OCI-LY3 (cell line): ENCODE measurements around the gene TARS2.

Experiments used
- H2AFZ ChIP-seq: fragments of 200-600, 300-600 bp; shearing (Covaris generic); 2 replicates; pipeline ENCODE4 v1.6.0; 2014; ENCODE audit warnings: antibody characterized with exemption, low read depth, low read length
- H3K27ac ChIP-seq: fragments of 200-600, 300-600 bp; sonication (generic); 2 replicates; pipeline ENCODE4 v1.5.1; 2014; ENCODE audit warnings: mild to moderate bottlenecking, low read length, moderate library complexity, mixed read lengths
- H3K27me3 ChIP-seq: fragments of 200-600, 300-600 bp; sonication (generic); 2 replicates; pipeline ENCODE4 v1.6.1; 2014; ENCODE audit warnings: low read depth, low read length, mixed read lengths
- H3K36me3 ChIP-seq: fragments of 200-600, 300-600 bp; sonication (generic); replicated peaks from 2 replicates; pipeline ENCODE3; 2014; ENCODE audit warnings: low read depth, low read length, mixed read lengths
- H3K4me1 ChIP-seq: fragments of 300-600, 200-600 bp; sonication (generic); 2 replicates; pipeline ENCODE4 v1.6.1; 2014; ENCODE audit warnings: low read length, mixed read lengths
- H3K4me2 ChIP-seq: fragments of 200-600, 300-600 bp; sonication (generic); 2 replicates; pipeline ENCODE4 v1.6.1; 2014; ENCODE audit warnings: low read length, mixed read lengths
- H3K4me3 ChIP-seq: fragments of 300-600, 200-600 bp; sonication (generic); 2 replicates; pipeline ENCODE4 v1.5.1; 2014; ENCODE audit warnings: antibody characterized with exemption, mild to moderate bottlenecking, low read length, moderate library complexity
- H3K79me2 ChIP-seq: fragments of 300-600, 200-600 bp; shearing (Covaris generic); 2 replicates; pipeline ENCODE4 v1.6.1; 2014; ENCODE audit warnings: mild to moderate bottlenecking, low read length, mixed read lengths
- H3K9ac ChIP-seq: fragments of 300-600, 200-600 bp; shearing (Covaris generic); 2 replicates; pipeline ENCODE4 v1.6.0; 2014; ENCODE audit warnings: mild to moderate bottlenecking, low read length, moderate library complexity
- H3K9me3 ChIP-seq: fragments of 200-600, 300-600 bp; shearing (Covaris generic); 2 replicates; pipeline ENCODE4 v1.6.1; 2014; ENCODE audit warnings: low read length, mixed read lengths; ENCODE audit not compliant: insufficient read depth
- H4K20me1 ChIP-seq: fragments of 200-600, 300-600 bp; sonication (generic); 2 replicates; pipeline ENCODE4 v1.6.1; 2016; ENCODE audit warnings: low read length, mixed read lengths; ENCODE audit not compliant: insufficient read depth
- CTCF ChIP-seq: fragments of 200-600, 300-600 bp; sonication (generic); IDR thresholded peaks from 2 replicates; pipeline ENCODE4 v1.5.1; 2014; ENCODE audit warnings: antibody characterized with exemption, low read length, low read depth
- EZH2phosphoT487 ChIP-seq: fragments of 200-600 bp; shearing (Covaris generic); IDR thresholded peaks from 2 replicates; pipeline ENCODE4 v1.6.1; 2018; ENCODE audit warnings: antibody characterized with exemption, mixed run types, low read depth

Gene TARS2

GRCh38 chr1:150535511-150536287 is 48.5 kb downstream of the TARS2 start:
- TF ChIP-seq CTCF (no peak), EZH2phosphoT487 (no peak)

GRCh38 chr1:150536836-150537731 is 49.9 kb downstream of the TARS2 start:
- Histone ChIP-seq H3K36me3 (no peaks in the 10 kb centered on the region), H3K4me3 (no peak overlapping the region), H3K4me1 (no peaks in the 10 kb centered on the region), H3K27me3 (no peaks in the 10 kb centered on the region), H3K79me2 (no peaks in the 10 kb centered on the region), H4K20me1 (no peaks in the 10 kb centered on the region), H3K9ac (no peak overlapping the region), H2AFZ (no peak overlapping the region), H3K4me2 (no peak overlapping the region), H3K9me3 (no peaks in the 10 kb centered on the region), H3K27ac (no peak overlapping the region)
- TF ChIP-seq CTCF (no peak), EZH2phosphoT487 (no peak)

More at GRCh38 chr1:150535511-150536287, 48.5 kb downstream of the TARS2 start:
- no peaks in the 10 kb centered on the region for H3K9me3 ChIP-seq
- no peaks in the 10 kb centered on the region for H3K79me2 ChIP-seq
- no peaks in the 10 kb centered on the region for H3K36me3 ChIP-seq
- no peak overlapping the region for H3K4me3 ChIP-seq
- no peak overlapping the region for H2AFZ ChIP-seq
- no peak overlapping the region for H3K4me2 ChIP-seq
- no peaks in the 10 kb centered on the region for H3K4me1 ChIP-seq
- H3K27ac ChIP-seq: no peak overlapping the region
- no peak overlapping the region for H3K9ac ChIP-seq
- no peaks in the 10 kb centered on the region for H4K20me1 ChIP-seq
- no peaks in the 10 kb centered on the region for H3K27me3 ChIP-seq

GRCh38 chr1:150537732-150538684 is 50.8 kb downstream of the TARS2 start:
- no peak overlapping the region for H2AFZ ChIP-seq

More at GRCh38 chr1:150537732-150538684, 50.8 kb downstream of the TARS2 start:
- Histone ChIP-seq H3K36me3 (no peaks in the 10 kb centered on the region), H3K79me2 (no peaks in the 10 kb centered on the region), H3K4me2 (no peak overlapping the region), H3K9me3 (no peaks in the 10 kb centered on the region), H3K4me3 (no peak overlapping the region), H4K20me1 (no peaks in the 10 kb centered on the region), H3K4me1 (no peaks in the 10 kb centered on the region), H3K27me3 (no peaks in the 10 kb centered on the region), H3K27ac (no peak overlapping the region), H3K9ac (no peak overlapping the region)
- TF ChIP-seq CTCF (peak; percentile 15), EZH2phosphoT487 (no peak)
